Suprapubic skin (tissue), 3 donors: ENCODE data around the gene MAD2L2.

ENCODE experiments used
- EP300 ChIP-seq: sonication (generic); formaldehyde crosslinking; IDR thresholded peaks from one replicate; pipeline ENCODE4 v1.6.1; 2017; ENCODE audit warnings: antibody characterized with exemption
- TF ChIP-seq, protein P1 (sequence below), 2 donors: fragments of 200-600 bp in 1 of 2; fragments of 450-650 bp in 1 of 2; sonication (generic) in 1 of 2; IDR thresholded peaks; one replicate each; pipeline ENCODE4 v1.5.1; 2016 to 2019; ENCODE audit warnings: antibody characterized with exemption in 2 of 2, mild to moderate bottlenecking in 1 of 2, moderate library complexity in 1 of 2

GRCh38 chr1:11697188-11697892, 16.4 kb upstream of the MAD2L2 start:
- no peak for TF ChIP-seq EP300
- TF ChIP-seq, protein P1, sequence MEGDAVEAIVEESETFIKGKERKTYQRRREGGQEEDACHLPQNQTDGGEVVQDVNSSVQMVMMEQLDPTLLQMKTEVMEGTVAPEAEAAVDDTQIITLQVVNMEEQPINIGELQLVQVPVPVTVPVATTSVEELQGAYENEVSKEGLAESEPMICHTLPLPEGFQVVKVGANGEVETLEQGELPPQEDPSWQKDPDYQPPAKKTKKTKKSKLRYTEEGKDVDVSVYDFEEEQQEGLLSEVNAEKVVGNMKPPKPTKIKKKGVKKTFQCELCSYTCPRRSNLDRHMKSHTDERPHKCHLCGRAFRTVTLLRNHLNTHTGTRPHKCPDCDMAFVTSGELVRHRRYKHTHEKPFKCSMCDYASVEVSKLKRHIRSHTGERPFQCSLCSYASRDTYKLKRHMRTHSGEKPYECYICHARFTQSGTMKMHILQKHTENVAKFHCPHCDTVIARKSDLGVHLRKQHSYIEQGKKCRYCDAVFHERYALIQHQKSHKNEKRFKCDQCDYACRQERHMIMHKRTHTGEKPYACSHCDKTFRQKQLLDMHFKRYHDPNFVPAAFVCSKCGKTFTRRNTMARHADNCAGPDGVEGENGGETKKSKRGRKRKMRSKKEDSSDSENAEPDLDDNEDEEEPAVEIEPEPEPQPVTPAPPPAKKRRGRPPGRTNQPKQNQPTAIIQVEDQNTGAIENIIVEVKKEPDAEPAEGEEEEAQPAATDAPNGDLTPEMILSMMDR (IDR thresholded peaks at IDR 0.05): no peak
